GM12864 (cell line): ENCODE results near the gene CPSF7.

ENCODE experiments used
- DNase-seq: peaks from one replicate; pipeline ENCODE4 v3.0.0-alpha.2; 2011; ENCODE audit warnings: low read depth
- H3K4me3 ChIP-seq: 2 replicates; pipeline ENCODE4 v1.5.1; 2011; ENCODE audit warnings: mild to moderate bottlenecking, low read depth, low read length, control low read depth
- TF ChIP-seq, protein P1 (sequence below): IDR thresholded peaks from 2 replicates; pipeline ENCODE4 v1.5.1; 2011; ENCODE audit warnings: low read depth, mild to moderate bottlenecking, moderate library complexity, low read length, control low read depth, inconsistent platforms; ENCODE audit errors: missing control alignments

CPSF7 gene

DNA sequence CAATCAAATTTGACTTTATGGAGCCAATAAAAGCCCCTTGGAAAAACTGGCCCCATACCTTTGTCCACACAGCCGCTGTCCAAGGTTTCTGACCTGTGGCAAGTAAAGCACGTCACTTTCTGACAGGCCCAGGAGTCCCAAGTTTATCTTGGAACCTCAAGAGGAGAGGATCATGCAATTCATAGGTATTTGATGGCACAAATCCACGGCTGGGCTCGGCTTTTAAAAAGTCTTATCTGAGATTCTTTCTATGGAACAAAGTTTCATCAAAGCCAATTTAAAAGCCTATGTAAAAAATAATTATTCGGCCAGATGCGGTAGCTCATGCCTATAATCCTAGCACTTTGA lies 54.0 kb downstream of the CPSF7 start:
- no peak overlapping the region for H3K4me3 ChIP-seq
- no peak for DNase-seq
- TF ChIP-seq, protein P1, sequence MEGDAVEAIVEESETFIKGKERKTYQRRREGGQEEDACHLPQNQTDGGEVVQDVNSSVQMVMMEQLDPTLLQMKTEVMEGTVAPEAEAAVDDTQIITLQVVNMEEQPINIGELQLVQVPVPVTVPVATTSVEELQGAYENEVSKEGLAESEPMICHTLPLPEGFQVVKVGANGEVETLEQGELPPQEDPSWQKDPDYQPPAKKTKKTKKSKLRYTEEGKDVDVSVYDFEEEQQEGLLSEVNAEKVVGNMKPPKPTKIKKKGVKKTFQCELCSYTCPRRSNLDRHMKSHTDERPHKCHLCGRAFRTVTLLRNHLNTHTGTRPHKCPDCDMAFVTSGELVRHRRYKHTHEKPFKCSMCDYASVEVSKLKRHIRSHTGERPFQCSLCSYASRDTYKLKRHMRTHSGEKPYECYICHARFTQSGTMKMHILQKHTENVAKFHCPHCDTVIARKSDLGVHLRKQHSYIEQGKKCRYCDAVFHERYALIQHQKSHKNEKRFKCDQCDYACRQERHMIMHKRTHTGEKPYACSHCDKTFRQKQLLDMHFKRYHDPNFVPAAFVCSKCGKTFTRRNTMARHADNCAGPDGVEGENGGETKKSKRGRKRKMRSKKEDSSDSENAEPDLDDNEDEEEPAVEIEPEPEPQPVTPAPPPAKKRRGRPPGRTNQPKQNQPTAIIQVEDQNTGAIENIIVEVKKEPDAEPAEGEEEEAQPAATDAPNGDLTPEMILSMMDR = no peak

DNA sequence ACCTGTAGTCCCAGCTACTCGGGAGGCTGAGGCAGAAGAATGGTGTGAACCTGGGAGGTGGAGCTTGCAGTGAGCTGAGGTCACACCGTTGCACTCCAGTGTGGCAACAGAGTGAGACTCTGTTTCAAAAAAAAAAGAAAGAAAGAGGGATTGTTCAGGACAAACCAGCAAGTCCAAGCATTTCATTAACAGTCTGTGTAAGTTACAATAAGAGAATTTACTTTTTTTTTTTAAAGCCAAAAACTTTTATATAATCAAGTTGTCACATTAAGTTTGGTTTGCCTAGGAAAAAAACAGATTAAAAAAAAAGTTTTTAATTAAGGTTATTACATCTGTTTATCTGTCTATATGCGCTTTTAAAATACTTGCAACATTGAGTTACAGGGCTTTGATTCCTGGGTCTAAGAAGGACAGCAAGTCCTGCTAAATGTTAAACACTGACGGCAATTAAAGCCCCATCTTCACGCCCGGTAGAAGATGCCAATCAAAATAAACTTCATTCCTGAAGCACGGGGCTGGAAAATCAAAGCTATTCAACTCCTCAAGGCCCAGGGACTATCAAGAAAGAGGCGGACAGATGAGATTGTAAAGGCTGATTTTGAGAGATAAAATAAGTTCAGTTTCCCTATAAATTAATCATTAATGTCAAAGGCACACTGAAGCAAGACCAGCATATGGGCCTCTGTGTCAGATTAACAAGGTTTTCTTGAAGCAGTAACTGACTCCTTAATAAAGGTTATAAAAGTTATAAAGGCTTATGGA lies 56.9 kb downstream of the CPSF7 start:
- DNase-seq = no peak
- TF ChIP-seq, protein P1 = no peak
- H3K4me3 ChIP-seq = no peak overlapping the region

DNA sequence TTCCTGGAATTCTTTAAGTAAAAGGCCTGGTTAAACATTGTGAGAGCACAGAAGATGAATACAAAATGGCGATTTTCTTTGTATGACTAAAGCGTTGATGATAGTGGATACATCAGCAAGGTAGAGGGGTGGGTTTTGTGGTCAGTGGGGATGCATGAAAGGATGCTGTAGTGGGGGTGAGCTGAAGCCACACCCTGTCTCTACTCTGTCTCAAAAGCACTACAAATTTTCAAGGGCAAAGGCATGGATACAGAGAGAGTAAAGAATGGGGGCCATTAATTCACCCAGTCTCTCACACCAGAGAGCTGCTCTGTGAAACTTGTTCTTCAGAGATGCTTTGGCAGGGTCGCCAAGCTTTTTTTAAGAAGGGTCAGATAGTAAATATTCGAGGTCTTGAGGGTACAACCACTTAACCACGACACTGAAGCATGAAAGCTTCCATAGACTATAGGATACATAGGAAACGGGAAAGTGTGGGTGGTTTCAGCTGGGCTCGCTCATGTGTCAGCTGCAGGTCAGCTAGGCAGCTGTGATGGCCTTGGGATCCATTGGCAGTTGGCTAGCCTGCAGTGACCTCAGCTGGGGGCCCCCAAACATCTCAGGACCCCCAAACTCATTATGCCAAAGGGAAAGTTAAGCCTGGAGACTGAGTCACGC lies 59.3 kb downstream of the CPSF7 start:
- no peak for DNase-seq
- no peak overlapping the region for H3K4me3 ChIP-seq
- TF ChIP-seq, protein P1 = no peak

DNA sequence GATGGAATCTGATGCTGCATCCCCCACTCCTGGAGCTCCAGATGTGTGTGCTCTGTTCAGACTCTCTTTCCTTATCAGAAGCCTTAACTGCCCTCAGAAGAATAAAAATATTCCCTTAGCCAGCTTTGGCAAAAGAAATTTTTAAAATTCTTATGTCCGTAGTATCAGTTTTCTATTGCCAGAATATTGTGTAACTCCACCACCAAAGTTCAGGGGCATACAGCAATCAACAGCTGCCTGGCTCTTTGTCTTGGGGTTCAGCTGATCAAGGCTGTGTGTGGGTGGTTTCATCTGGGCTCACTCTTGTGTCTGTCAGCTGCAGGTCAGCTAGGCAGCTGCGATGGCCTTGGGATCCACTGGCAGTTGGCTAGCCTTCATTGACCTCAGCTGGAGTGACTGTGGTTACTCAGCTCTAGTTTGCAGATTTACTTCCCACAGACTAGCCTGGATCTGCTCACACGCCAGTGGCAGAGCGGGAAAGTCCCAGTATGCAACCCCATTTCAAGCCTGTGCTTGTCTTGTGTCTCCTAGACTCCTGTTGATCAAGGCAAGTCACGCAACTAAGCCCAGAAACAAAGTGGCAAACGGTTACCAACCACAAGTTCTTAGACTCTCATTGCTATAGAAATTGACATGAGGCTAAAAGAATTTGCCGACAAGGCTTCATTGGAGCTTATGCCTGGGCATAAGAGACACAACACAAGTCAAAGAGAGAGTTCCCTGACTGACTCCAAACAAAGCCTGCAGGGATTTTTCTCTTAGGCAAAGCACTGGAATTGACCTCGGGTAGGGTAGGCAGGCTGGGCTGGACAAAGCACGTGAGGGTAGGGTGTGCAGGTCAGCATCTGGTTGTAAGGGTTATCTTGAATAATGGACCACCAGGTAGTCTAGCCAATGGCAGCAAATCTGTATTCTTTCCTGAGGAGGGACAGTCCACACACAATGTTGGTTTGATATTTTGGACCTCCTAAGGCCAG lies 60.1 kb downstream of the CPSF7 start:
- H3K4me3 ChIP-seq = no peak overlapping the region
- TF ChIP-seq, protein P1 = no peak
- DNase-seq = no peak

DNA sequence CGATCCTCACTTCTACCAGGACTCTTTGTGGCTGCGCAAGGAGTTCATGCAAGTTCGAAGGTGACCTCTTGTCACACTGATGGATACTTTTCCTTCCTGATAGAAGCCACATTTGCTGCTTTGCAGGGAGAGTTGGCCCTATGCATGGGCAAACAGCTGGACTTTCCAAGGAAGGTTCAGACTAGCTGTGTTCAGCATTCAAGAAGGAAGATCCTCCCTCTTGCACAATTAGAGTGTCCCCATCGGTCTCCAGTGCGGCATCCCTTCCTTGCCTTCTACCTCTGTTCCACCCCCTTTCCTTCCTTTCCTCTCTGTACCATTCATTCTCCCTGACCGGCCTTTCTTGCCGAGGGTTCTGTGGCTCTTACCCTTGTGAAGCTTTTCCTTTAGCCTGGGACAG lies 61.1 kb downstream of the CPSF7 start:
- TF ChIP-seq, protein P1 = no peak
- no peak for DNase-seq
- no peak overlapping the region for H3K4me3 ChIP-seq

DNA sequence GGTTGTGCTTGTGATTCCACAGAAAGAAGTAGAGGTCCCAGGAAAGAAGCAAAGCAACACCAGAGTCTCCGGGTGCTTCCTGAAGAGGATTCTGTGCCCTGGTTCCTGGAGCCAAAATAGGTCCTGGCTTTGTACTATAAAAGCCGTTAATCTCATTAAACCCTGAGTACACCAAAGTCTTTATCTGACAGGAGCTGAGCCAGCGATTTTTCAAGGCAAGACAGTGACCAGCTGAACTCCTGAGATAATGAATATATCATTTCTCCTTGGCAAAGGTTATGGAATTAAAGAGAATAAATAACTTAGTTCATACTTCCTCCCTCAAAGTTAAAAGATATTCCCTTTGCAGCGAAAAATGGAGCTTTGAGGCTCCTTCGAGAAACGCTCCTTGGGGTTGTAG lies 62.4 kb downstream of the CPSF7 start:
- TF ChIP-seq, protein P1 = no peak
- no peak for DNase-seq
- H3K4me3 ChIP-seq = no peak overlapping the region
